IMR-90 (cell line): ENCODE data around the gene CTIF. TPM values are rescaled to one million over a fixed set of nuclear protein-coding genes. Genes with fewer than 3 reads are reported as not detected.

Source experiments
- ATAC-seq: fragments of 200-7000 bp; cut with Tn5 transposase; 2 replicates; pipeline ENCODE4 v1.9.1; 2020; ENCODE audit warnings: low read depth, mild to moderate bottlenecking, moderate library complexity
- BruUV-seq: library from RNA; stranded (reverse); fragments of 400-500 nt; replicated peaks from 2 replicates; lab custom pipeline; 2021; lab: Mats Ljungman, UMichigan
- CTCF ChIA-PET: fragments of 300-600 bp; formaldehyde crosslinking; extraction: SDS; loops from one replicate; lab custom pipeline; 2021; ENCODE audit warnings: antibody characterized with exemption; lab: Yijun Ruan, JAX
- POLR2A ChIA-PET: fragments of 300-600 bp; sonication (Branson Sonifier 250); formaldehyde crosslinking; loops from one replicate; lab custom pipeline; 2022; ENCODE audit warnings: antibody characterized with exemption; ENCODE audit not compliant: unreplicated experiment; lab: Charles Lee
- DNase-seq: peaks from one replicate; pipeline ENCODE4 v3.0.0; 2013
- H2AFZ ChIP-seq: replicated peaks from 2 replicates; pipeline ENCODE3; 2013; ENCODE audit warnings: low read length, mild to moderate bottlenecking; ENCODE audit not compliant: poor library complexity
- H2AK5ac ChIP-seq: 2 replicates; pipeline ENCODE4 v1.6.1; 2013; ENCODE audit warnings: low read depth, low read length, inconsistent platforms
- H2AK9ac ChIP-seq: replicated peaks from 2 replicates; pipeline ENCODE3; 2013; ENCODE audit warnings: mild to moderate bottlenecking, low read depth, low read length, moderate library complexity; ENCODE audit not compliant: poor library complexity
- H2BK120ac ChIP-seq: 2 replicates; pipeline ENCODE4 v1.6.1; 2013; ENCODE audit warnings: low read depth, low read length, inconsistent platforms
- H2BK15ac ChIP-seq: 3 replicates; pipeline ENCODE4 v1.6.1; 2013; ENCODE audit warnings: low read depth, low read length, inconsistent platforms
- H2BK20ac ChIP-seq: 2 replicates; pipeline ENCODE4 v1.6.1; 2013; ENCODE audit warnings: low read depth, mild to moderate bottlenecking, inconsistent platforms, low read length, moderate library complexity
- H2BK5ac ChIP-seq: 2 replicates; pipeline ENCODE4 v1.6.1; 2013; ENCODE audit warnings: mild to moderate bottlenecking, low read depth, low read length, inconsistent platforms; ENCODE audit not compliant: poor library complexity, severe bottlenecking
- H3K14ac ChIP-seq: replicated peaks from 2 replicates; pipeline ENCODE4 v1.6.1; 2013; ENCODE audit warnings: low read depth, low read length, inconsistent platforms
- H3K18ac ChIP-seq: 2 replicates; pipeline ENCODE4 v1.6.1; 2013; ENCODE audit warnings: low read depth, low read length, control low read depth
- H3K23ac ChIP-seq: 2 replicates; pipeline ENCODE4 v1.6.1; 2013; ENCODE audit warnings: low read depth, low read length, inconsistent platforms
- H3K27ac ChIP-seq: 2 replicates; pipeline ENCODE4 v1.5.1; 2013; ENCODE audit warnings: mild to moderate bottlenecking, control low read depth, low read length; ENCODE audit not compliant: insufficient read depth
- H3K27me3 ChIP-seq: 2 replicates; pipeline ENCODE4 v1.6.1; 2013; ENCODE audit warnings: low read length; ENCODE audit not compliant: control insufficient read depth, insufficient read depth
- H3K36me3 ChIP-seq: 2 replicates; pipeline ENCODE4 v1.6.1; 2013; ENCODE audit warnings: low read length, mixed read lengths; ENCODE audit not compliant: control insufficient read depth, insufficient read depth
- H3K4ac ChIP-seq: 2 replicates; pipeline ENCODE4 v1.6.1; 2013; ENCODE audit warnings: low read depth, low read length, inconsistent platforms
- H3K4me1 ChIP-seq: 2 replicates; pipeline ENCODE4 v1.6.1; 2013; ENCODE audit warnings: low read length, mixed read lengths; ENCODE audit not compliant: control insufficient read depth, insufficient read depth
- H3K4me2 ChIP-seq: 2 replicates; pipeline ENCODE4 v1.6.1; 2013; ENCODE audit warnings: low read depth, mild to moderate bottlenecking, control low read depth, low read length, moderate library complexity
- H3K4me3 ChIP-seq: 2 replicates; pipeline ENCODE4 v1.5.1; 2013; ENCODE audit warnings: low read depth, mild to moderate bottlenecking, control low read depth, low read length, moderate library complexity; ENCODE audit not compliant: insufficient read depth
- H3K56ac ChIP-seq: 2 replicates; pipeline ENCODE4 v1.6.1; 2013; ENCODE audit warnings: low read length, inconsistent platforms; ENCODE audit not compliant: insufficient read depth; ENCODE audit errors: extremely low read depth
- H3K79me1 ChIP-seq, 2 experiments: 2 replicates each; pipeline ENCODE4 v1.6.1; 2013; ENCODE audit warnings: low read length in 2 of 2, inconsistent platforms in 1 of 2, low read depth in 1 of 2
- H3K9ac ChIP-seq: 2 replicates; pipeline ENCODE4 v1.6.1; 2013; ENCODE audit warnings: low read depth, low read length, control low read depth
- H3K9me1 ChIP-seq: 2 replicates; pipeline ENCODE4 v1.6.1; 2013; ENCODE audit warnings: low read length, inconsistent platforms; ENCODE audit not compliant: insufficient read depth
- H3K9me3 ChIP-seq: 2 replicates; pipeline ENCODE4 v1.6.1; 2013; ENCODE audit warnings: low read length; ENCODE audit not compliant: control insufficient read depth, insufficient read depth
- H4K20me1 ChIP-seq: 2 replicates; pipeline ENCODE4 v1.6.1; 2013; ENCODE audit warnings: low read length, inconsistent platforms; ENCODE audit not compliant: insufficient read depth
- H4K5ac ChIP-seq: 2 replicates; pipeline ENCODE4 v1.6.1; 2013; ENCODE audit warnings: mild to moderate bottlenecking, low read depth, low read length, control low read depth
- H4K8ac ChIP-seq, 2 experiments: 2 replicates each; pipeline ENCODE4 v1.6.1; 2013; ENCODE audit warnings: low read depth in 2 of 2, low read length in 2 of 2, control low read depth in 1 of 2, inconsistent platforms in 1 of 2
- H4K91ac ChIP-seq: 2 replicates; pipeline ENCODE4 v1.6.1; 2013; ENCODE audit warnings: low read depth, low read length, inconsistent platforms; ENCODE audit not compliant: insufficient read depth
- BHLHE40 ChIP-seq: fragments of 150-350 bp; IDR thresholded peaks from 2 replicates; pipeline ENCODE4 v1.6.1; 2016; ENCODE audit warnings: mild to moderate bottlenecking, low read depth, low read length
- CEBPB ChIP-seq: IDR thresholded peaks from 2 replicates; pipeline ENCODE4 v1.6.1; 2012; ENCODE audit warnings: low read depth, low read length, improper control_type of control experiment
- CHD1 ChIP-seq: IDR thresholded peaks from 2 replicates; pipeline ENCODE4 v1.6.1; 2012; ENCODE audit warnings: low read depth, low read length, improper control_type of control experiment
- CTCF ChIP-seq: conservative IDR thresholded peaks from 2 replicates; pipeline ENCODE4 v1.5.1; 2012; ENCODE audit warnings: mild to moderate bottlenecking, low read depth, low read length, improper control_type of control experiment
- FOS ChIP-seq: fragments of 150-350 bp; IDR thresholded peaks from 2 replicates; pipeline ENCODE4 v1.6.1; 2016; ENCODE audit warnings: low read depth, low read length
- MAFK ChIP-seq: IDR thresholded peaks from 2 replicates; pipeline ENCODE4 v1.6.1; 2012; ENCODE audit warnings: low read depth, low read length, improper control_type of control experiment
- MAZ ChIP-seq: IDR thresholded peaks from 2 replicates; pipeline ENCODE4 v1.6.1; 2012; ENCODE audit warnings: low read depth, mild to moderate bottlenecking, low read length, improper control_type of control experiment, moderate library complexity, borderline replicate concordance
- MXI1 ChIP-seq: IDR thresholded peaks from 2 replicates; pipeline ENCODE4 v1.6.1; 2012; ENCODE audit warnings: low read depth, mild to moderate bottlenecking, low read length, moderate library complexity, borderline replicate concordance
- NFE2L2 ChIP-seq: fragments of 150-350 bp; IDR thresholded peaks from 2 replicates; pipeline ENCODE4 v1.6.1; 2016; ENCODE audit warnings: low read depth, mild to moderate bottlenecking, low read length
- POLR2A ChIP-seq: IDR thresholded peaks from 2 replicates; pipeline ENCODE4 v1.6.1; 2012; ENCODE audit warnings: mild to moderate bottlenecking, low read depth, low read length
- RAD21 ChIP-seq: IDR thresholded peaks from 2 replicates; pipeline ENCODE4 v1.6.1; 2012; ENCODE audit warnings: low read length, improper control_type of control experiment
- RCOR1 ChIP-seq: IDR thresholded peaks from 2 replicates; pipeline ENCODE4 v1.6.1; 2012; ENCODE audit warnings: mild to moderate bottlenecking, low read length, improper control_type of control experiment; ENCODE audit not compliant: insufficient replicate concordance
- RFX5 ChIP-seq: IDR thresholded peaks from 2 replicates; pipeline ENCODE4 v1.8.0; 2012; ENCODE audit warnings: low read depth, mild to moderate bottlenecking, low read length, moderate library complexity
- SMC3 ChIP-seq: fragments of 150-350 bp; IDR thresholded peaks from 2 replicates; pipeline ENCODE4 v1.6.1; 2016; ENCODE audit warnings: low read depth, mild to moderate bottlenecking, antibody characterized with exemption, low read length, moderate library complexity
- USF2 ChIP-seq: fragments of 150-350 bp; IDR thresholded peaks from 2 replicates; pipeline ENCODE4 v1.6.1; 2017; ENCODE audit warnings: mild to moderate bottlenecking, antibody characterized with exemption, low read length, low read depth
- WGBS, 2 experiments: methylation state at CpG; one replicate each; pipeline versions ENCODE4 v1.1.5 to v1.1.7; 2013; ENCODE audit warnings: missing lambda C conversion rate in 2 of 2; ENCODE audit not compliant: insufficient read length in 1 of 2; ENCODE audit errors: extremely low coverage in 2 of 2; 5-methylcytosine and 5-hydroxymethylcytosine counted together
- dilution Hi-C: fragments of 300-500 bp; cut with HindIII; formaldehyde crosslinking; loops from one replicate; pipeline ENCODE4 v1.14.3; 2018; ENCODE audit warnings: low sequenced_read_pairs; ENCODE audit not compliant: unreplicated experiment
- in situ Hi-C: fragments of 300-500 bp; cut with MboI; formaldehyde crosslinking; loops from 3 replicates; pipeline ENCODE4 v1.14.3; 2019; ENCODE audit warnings: low sequenced_read_pairs, inconsistent platforms, mixed read lengths
- intact Hi-C: fragments of 100-400 bp; cut with micrococcal nuclease; formaldehyde crosslinking; loops from 2 replicates; pipeline ENCODE4 v1.10.0; 2022
- polyA plus RNA-seq, 3 experiments: library from polyadenylated mRNA; depleted of rRNA; stranded (reverse); fragments of >200 nt; gene quantifications; 2 replicates each; pipeline ENCODE4 v1.2.3, GENCODE V29; 2012; ENCODE audit warnings: low replicate concordance in 1 of 3
- total RNA-seq: library from RNA; depleted of rRNA; stranded (reverse); fragments of >200 nt; gene quantifications from 2 replicates; pipeline ENCODE4 v1.2.3, GENCODE V29; 2012
- TF ChIP-seq, protein P1 (sequence below): fragments of 150-350 bp; IDR thresholded peaks from 2 replicates; pipeline ENCODE4 v1.6.1; 2016; ENCODE audit warnings: low read depth, mild to moderate bottlenecking, low read length, moderate library complexity, borderline replicate concordance

The CTIF gene
- total and polyA plus RNA-seq, 2 of the 4 experiments (the other 2 are of a cell fraction) = 25.1 to 57.0 TPM

DNA sequence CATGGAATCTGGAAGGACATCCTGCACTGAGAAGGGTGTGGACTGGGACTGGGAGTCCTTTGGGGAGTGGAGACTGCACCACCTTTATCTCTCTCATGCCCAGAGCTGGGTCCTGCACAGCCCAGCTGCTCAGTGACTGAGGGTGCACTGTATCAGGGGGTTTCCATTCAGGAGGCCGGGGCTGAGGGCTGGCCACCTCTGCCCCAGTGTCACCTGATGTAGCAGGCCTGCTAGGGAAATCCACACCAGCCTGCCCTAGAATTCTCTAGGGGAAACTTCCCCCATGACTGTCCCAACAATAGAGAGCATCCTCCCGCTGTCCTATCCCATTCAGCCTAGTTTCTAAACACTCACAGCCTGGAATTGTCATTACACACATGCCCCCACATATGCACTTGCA is 116.7 kb downstream of the CTIF start:
- peaks cover 28 to 55% of the 10 kb centered on the region in 2 experiments for H3K79me1 ChIP-seq
- H3K9me3 ChIP-seq = no peaks in the 10 kb centered on the region
- no peak overlapping the region for H3K56ac ChIP-seq
- H3K9ac ChIP-seq = no peak overlapping the region
- peaks cover 44% of the 10 kb centered on the region for H4K20me1 ChIP-seq
- no peak overlapping the region for H3K27ac ChIP-seq
- no TSS peak for BruUV-seq
- no peaks in the 10 kb centered on the region for H3K27me3 ChIP-seq
- ChIA-PET POLR2A (no interaction called here), CTCF (interaction anchor here (0.5 kb wide), 1 partner anchor 1286 kb away, joined by 5 read pairs; no protein-coding TSS in a partner anchor)
- 60% methylated on average over 1 of the region's 2 CpGs; no CpG with 5 or more reads in 1 of the 2 experiments for WGBS, 2 experiments
- peak overlapping the region; percentile 24 for H2AK9ac ChIP-seq
- H2BK5ac ChIP-seq = no peak overlapping the region
- H3K36me3 ChIP-seq = no peaks in the 10 kb centered on the region
- DNase-seq (no peak), ATAC-seq (peak; percentile 11; the same call in 1 of the 2 replicates)
- no peak overlapping the region for H4K8ac ChIP-seq
- H3K23ac ChIP-seq = no peak overlapping the region
- no peak overlapping the region for H2AK5ac ChIP-seq
- TF ChIP-seq FOS = no peak
- TF ChIP-seq CHD1 = no peak
- no peak for TF ChIP-seq CEBPB
- TF ChIP-seq CTCF = no peak
- no peak for TF ChIP-seq MAZ
- TF ChIP-seq MAFK = no peak
- TF ChIP-seq NFE2L2 = no peak
- TF ChIP-seq, protein P1, sequence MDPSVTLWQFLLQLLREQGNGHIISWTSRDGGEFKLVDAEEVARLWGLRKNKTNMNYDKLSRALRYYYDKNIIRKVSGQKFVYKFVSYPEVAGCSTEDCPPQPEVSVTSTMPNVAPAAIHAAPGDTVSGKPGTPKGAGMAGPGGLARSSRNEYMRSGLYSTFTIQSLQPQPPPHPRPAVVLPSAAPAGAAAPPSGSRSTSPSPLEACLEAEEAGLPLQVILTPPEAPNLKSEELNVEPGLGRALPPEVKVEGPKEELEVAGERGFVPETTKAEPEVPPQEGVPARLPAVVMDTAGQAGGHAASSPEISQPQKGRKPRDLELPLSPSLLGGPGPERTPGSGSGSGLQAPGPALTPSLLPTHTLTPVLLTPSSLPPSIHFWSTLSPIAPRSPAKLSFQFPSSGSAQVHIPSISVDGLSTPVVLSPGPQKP = no peak
- TF ChIP-seq RFX5 = no peak
- no peak for TF ChIP-seq POLR2A
- TF ChIP-seq RCOR1 = no peak
- TF ChIP-seq USF2 = no peak
- no peak for TF ChIP-seq MXI1
- TF ChIP-seq RAD21 = no peak
- no peak for TF ChIP-seq BHLHE40
- no peak for TF ChIP-seq SMC3
- H3K9me1 ChIP-seq = peaks cover 34% of the 10 kb centered on the region
- H3K14ac ChIP-seq = peak overlapping the region; percentile 59; the same call in 1 of the 2 replicates
- H2BK120ac ChIP-seq = no peak overlapping the region
- no peak overlapping the region for H4K5ac ChIP-seq
- H3K4me1 ChIP-seq = peaks cover 17% of the 10 kb centered on the region
- H2BK15ac ChIP-seq = no peak overlapping the region
- no peak overlapping the region for H3K4ac ChIP-seq
- H3K4me2 ChIP-seq = no peak overlapping the region
- H2AFZ ChIP-seq = no peak overlapping the region
- no peak overlapping the region for H3K18ac ChIP-seq
- in situ Hi-C loops (no loop called here), intact Hi-C loops (no loop called here), dilution Hi-C loops (no loop called here)
- H3K4me3 ChIP-seq = no peak overlapping the region
- H4K91ac ChIP-seq = no peak overlapping the region
- no peak overlapping the region for H2BK20ac ChIP-seq
